Fibroblast of skin of scalp (primary cell): ENCODE results near the gene ESYT2.
A peak's percentile ranks its signal among the peaks of the same experiment; 100 is the strongest.

Source experiments
- DNase-seq: peaks from one replicate; pipeline ENCODE4 v3.0.0-alpha.2; 2013

ESYT2 gene

GRCh38 chr7:158742065-158742821, 87.1 kb downstream of the ESYT2 start:
- no peak for DNase-seq

DNA sequence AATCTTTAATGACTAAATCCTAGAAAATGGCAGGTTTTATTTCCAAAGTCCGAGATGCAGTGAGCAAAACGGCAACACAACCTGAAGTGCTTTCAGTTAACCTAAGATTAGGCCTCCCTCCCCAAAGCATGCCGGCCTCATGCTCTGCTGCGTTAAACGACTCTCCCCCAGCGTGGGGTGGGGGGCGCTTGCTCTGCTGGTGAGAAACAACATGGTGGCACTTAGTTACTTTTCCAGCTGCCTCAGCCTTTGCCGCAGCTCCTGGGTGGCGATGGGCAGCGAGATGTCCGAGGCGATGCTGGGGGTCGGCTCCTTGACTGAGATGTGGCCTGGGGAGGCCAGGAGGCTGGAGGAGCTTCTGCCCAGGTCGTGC, 88.0 kb downstream of the ESYT2 start:
- DNase-seq: no peak

DNA sequence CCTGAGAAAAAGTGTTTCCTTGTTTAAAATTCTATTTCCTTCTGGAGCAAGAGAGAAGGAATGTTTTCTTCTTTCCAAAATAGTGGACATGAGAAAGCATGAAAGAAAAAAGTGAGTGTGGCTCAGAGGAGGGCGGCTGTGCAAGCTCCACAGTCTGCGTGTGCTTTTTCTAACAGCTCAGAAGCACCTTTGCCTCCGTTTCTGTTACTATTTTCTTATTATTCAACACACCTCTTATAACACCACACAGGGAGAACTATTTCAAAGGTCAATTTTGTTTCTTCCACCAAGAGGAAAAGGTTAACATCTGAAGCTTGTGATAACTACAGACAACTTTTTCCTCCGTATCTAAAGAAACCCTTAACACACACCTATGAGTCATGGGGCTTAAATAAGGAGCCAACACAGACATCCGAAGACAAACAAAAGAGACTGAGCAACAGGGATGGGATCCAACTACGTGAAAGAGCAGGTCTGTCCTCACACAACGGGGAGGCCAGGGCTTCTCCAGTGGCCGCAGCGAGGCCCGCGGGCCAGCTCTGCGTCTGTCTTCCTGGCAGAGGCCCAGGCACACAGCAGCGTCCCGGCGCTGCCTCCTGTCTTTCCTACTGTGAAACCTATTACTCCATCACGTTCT, 88.5 kb downstream of the ESYT2 start:
- DNase-seq: peak; percentile 43

DNA sequence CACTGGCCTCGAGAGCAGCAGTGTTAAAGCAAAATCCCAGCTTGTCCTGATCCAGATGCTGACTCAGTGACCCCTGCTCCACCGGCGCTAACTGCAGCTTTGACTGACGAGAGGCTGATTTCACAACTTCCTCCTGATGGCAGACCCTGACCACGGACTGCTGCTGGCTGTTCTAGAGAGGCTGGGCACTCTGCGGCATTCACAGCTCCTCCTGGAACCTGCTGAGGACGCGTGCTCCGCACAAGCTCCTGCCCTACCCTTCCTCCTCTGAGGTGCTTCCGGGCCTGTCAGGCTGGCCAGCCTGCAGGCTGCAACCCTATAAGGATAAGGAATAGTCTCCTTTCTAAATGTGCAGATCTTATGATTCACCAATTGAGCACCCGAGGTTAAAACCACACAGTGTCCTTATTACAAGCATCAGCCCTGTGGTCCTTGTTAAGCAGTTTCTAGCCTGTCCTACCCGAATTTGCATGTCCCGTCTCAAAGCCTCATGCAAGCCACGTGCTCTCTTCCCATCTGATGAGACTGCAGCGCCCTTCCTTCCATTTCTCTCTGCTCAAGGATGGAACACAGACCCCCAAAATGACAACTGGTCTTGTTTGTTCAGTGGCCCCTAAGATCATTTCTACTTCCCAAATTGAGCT, 89.2 kb downstream of the ESYT2 start:
- peak; percentile 71 for DNase-seq

GRCh38 chr7:158738841-158739240, 90.5 kb downstream of the ESYT2 start:
- no peak for DNase-seq

DNA sequence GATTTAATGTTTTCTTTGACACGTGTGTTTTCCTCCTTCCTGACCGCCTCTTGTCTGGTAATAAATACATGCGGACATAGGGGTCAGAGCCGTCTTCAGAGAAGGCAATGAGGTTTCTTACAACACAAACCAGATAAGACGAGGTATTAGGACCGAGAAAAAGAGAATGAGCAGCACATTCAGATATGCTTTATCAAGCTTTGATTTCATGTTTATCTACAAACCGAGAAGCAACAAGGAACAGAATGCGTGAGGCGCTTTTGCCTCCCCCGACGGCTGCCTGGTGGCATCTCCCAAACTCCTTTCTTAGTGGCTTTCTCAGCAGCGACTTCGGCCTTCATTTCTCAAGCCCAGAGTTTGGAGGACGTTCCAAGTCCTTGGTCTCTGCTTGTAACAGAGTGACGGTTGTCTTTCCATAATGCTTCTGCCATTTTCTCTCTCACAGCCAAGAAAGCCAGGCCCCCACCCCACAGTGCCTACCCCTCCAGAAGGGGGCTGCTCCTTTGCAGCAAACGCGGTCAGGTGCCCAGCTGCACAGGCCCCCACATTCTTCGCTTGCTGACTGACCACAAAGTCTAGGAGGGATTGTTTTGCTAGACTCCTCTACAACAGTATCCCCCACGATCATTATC, 92.1 kb downstream of the ESYT2 start:
- DNase-seq: no peak

DNA sequence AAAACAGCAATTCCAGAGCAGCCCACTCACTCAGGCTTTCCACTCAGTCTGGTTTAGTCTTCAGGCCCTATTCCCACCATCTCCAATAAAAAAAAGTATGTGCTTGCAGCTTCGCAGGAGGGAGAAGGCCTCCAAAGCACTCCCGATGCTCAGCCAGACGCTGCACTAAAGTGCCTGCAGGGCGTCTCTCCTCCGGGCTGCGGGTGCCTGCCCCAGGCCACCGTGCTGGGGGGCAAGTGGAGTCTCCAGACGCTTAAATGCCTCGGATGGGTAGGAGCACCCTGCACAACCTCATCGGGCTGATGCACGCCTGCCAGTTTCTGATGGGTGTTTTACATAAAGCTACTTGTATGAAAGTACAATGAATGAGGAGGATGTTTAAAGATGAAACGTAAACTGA, 93.4 kb downstream of the ESYT2 start:
- DNase-seq: no peak

DNA sequence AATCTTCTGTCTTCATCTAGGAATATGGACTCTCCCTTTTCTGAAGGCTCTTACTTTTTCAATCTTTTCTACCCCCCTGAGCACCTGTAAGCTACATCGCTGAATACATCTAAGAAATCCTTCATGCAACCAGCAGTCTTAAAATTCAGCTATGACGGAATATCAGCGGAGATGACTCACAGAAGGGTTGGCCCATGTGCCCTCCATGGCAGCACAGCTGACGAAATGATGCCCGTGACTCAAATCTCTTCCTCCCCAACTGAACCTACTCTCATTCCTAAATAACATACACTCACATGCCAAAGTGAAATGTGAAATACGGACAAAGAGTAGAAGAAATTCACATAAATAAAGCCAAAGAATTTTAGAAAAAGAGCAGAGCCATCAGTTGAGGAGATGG, 94.4 kb downstream of the ESYT2 start:
- peak; percentile 18 for DNase-seq

- DNase-seq: no peak
Observed at GRCh38 chr7:158733775-158734494, 95.4 kb downstream of the ESYT2 start.

- no peak for DNase-seq
Observed at GRCh38 chr7:158733220-158733519, 96.1 kb downstream of the ESYT2 start.

GRCh38 chr7:158732494-158733219, 96.7 kb downstream of the ESYT2 start:
- DNase-seq: peak; percentile 53

GRCh38 chr7:158731761-158732160, 97.5 kb downstream of the ESYT2 start:
- DNase-seq: no peak

DNA sequence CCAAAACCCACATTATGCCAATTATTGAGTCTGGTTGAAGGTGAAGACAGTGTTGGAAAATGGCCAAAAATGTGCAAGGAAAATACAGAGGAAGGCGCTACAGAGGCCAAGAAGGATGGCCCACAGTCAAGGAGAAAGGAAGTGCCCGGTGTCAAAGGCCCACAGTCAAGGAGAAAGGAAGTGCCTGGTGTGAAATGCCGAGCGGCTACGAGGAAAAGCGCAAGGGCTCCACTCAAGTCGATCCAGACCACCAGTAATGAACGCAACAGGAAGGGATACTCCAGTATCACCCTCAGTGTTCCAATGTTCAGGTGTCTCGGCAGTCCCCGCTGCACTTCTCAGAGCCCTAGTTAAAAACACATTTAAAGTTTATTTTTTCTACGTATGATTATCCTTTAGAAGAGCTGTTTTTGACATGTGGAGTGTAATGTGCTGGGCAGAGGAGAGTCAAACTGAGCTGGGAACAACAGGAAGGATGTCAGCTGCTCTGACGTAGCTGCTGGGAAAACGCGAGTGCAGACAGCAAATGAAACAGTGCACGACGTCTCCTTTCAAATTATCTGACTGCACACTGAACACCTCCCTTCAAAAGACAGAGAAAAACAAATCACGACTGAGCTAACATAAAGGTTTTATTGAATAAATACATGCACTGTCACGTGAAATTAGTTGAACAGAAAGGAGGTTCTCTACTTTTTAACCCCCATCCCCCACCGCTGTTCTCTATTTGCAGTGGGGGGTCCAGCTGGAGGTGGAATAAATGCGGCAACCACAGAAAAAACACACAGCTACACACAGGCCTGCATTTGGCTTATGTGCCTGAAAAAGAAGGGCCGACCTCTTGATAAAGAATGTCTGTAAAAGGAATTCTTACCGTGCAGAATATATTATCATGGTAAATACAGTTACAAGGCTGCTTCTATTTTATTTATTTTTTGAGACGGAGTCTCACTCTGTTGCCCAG, 98.6 kb downstream of the ESYT2 start:
- no peak for DNase-seq

DNA sequence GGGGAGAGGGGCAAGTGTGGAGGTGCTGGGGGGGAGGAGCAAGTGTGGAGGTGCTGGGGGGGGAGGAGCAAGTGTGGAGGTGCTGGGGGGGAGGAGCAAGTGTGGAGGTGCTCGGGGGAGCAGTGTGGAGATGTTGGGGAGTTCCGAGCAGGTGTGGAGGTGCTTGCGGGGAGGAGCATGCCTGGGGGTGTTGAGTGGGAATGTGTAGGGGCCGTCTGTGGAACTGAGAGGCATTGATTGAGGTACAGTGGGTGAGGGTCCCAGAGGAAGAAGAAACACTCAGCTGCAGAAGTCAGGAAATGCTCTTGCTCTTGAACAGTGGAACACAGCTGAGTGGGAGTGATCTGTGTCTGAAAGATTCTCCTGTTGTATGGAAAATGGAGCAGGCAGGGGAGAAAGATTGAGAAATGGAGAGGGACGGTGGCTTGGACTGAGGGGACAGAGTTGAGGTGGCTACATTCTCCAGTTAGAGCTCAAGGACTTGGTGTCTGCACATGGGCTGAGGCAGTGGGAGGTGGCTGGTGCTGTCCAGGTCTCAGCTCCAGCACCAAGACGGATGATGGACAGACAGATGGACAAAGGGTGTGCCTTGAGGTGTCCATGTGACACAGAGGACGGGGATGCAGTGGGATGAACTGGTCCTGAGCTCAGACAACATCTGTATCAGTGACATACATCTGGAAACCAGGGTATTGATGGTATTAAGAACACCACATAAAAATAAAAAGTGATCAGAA, 99.5 kb downstream of the ESYT2 start:
- DNase-seq: no peak

- DNase-seq: no peak
Observed at GRCh38 chr7:158728911-158729645, 100.2 kb downstream of the ESYT2 start.

DNA sequence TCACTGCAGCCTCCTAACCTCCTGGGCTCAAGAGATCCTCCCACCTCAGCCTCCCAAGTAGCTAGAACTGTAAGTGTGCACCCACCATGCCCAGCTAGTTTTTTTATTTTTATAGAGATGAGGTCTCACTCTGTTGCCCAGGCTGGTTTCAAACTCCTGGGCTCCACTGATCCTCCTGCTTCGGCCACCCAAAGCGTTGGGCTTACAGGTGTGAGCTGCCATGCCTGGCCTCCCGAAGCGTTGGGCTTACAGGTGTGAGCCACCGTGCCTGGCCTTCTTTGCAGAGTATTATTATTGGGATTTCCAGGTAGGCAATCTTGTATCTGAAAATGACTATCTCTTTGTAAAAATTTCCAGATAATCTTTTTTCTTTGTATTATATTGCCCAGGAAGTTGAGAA, 101.6 kb downstream of the ESYT2 start:
- DNase-seq: no peak

- no peak for DNase-seq
Observed at GRCh38 chr7:158726277-158726807, 103.0 kb downstream of the ESYT2 start.

DNA sequence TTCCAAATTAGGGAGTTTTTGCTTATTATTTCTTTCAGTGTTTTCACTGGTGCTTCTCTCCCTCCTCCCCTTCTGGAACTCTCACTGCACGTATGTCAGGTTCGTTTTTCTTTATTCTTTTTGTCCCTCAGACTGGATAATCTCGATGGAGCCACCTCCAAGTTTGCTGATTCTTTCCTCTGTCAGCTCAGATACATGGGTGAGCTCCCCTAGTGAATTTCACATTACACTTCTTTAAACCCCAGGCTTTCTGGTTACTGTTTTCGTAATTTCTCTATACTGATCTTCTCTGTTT, 103.9 kb downstream of the ESYT2 start:
- DNase-seq: no peak

DNA sequence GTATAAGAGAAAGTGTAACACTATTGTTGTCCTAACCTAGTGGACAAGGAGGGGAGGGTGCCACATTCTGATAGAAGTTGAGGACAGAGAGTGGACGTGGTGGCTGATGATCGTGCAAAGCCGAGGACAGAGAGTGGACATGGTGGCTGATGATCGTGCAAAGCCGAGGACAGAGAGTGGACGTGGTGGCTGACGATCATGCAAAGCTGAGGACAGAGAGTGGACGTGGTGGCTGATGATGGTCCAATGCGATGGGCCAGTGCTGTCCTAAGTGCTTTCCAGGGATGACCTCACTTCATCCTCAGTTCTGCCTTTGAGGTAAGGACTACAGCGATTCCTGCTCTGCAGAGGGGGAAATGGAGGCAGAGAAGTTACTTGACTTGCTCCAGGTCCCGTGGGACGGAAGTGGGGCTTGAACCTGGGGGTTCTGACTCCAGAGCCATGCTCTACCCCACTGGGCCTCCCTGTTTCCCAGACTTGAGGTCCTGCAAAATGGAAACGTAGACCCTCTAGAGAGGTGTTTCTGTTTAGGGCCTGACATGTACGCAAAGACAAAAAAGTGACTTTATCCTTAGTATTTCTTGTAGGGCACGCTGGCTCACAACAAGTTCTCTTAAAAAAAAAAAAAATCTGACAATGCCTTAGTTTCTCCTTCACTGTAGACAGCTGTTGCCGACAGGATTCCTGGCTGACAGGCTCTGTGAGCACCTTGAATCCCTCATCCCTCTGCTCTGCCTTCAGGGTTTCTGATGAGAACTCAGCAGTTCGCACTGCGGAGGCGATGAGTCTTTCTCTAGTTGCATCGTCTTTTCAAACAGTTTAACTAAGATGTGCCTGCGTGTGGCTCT, 104.4 kb downstream of the ESYT2 start:
- no peak for DNase-seq
